Activated CD4-positive, alpha-beta T cell treated with anti-CD3 and anti-CD28 coated beads, Interleukin-2, amount 50 U/mL, for 16 hours (primary cell): ENCODE measurements around the gene KLHL29.

ENCODE experiments used
- DNase-seq: peaks from one replicate; pipeline ENCODE4 v3.0.0-alpha.2; 2020

Gene KLHL29

DNA sequence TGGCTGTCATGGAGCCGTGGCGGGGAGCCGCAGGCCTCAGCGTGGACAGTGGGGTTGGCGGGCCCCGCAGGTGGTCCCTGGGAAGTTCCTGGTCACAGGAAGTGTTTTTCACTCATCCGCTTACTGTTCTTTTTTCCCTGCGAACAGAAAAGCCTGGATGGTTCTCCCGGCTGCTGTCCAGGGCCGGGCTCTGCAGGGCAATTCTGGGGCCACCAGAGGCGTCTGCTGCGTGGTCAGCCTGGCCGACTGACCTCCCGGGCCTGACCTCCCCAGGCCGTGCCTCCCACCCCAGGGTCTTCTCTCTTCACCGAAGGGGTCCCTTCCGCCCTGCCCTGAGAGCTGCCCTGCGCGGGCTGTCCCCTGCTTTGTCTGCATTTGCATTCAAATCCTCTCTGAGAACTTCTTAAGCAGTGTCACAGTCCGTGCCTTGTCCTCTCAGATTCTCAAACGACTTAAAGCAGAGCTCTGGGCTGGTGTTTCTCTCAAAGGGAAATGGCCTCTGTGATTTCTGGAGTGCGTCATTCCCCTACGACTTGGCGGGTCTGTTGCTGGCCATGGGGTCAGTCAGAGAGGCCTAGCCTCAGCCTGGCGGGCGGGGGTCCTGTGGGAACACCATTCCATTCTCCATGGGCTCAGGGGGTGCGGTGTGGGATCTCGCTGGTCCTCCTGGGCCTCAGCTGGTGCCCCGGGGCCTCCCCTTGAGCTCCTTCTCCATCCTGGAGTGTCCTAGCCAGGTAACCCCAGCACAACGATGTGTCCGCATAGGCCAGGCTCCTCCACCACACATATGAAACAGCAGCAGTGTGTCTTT, 38.3 kb downstream of the KLHL29 start:
- no peak for DNase-seq

DNA sequence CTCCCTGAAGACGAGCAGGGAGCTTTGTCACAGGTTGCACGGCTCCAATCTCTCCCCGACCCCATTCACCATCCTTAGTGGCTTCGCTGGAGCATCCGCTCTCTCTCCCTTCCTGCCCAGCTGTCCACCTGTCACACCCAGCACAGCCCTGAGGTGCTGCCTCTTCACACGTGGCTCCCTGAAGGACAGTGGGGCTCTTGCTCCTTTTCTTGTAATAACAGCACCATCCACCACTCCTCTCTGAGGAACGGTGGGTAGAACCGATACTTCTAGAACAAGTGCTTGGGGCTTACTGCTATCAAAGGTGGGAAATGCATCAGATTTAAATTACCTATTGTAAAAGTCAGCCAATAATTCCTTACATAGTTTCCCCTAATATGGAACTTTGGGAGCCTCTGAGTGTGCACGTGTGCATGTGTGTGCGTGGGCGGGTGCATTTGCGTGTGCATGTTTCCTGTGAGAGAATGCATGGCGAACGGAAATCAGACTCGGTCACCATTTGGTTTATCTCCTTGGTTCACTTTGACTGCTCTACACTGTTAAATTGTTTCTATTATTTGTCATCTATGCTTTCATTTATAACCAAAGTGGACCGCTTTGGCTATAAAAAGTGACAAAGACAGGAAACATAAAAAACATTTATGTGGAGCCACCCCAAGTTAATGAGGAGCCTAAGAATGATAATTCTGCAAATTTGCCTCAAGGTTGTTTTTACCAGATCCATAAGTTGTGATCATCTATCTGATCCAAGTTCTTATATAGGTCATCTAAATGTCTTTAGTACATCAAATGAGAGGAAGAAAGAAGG, 39.1 kb downstream of the KLHL29 start:
- DNase-seq = no peak

DNA sequence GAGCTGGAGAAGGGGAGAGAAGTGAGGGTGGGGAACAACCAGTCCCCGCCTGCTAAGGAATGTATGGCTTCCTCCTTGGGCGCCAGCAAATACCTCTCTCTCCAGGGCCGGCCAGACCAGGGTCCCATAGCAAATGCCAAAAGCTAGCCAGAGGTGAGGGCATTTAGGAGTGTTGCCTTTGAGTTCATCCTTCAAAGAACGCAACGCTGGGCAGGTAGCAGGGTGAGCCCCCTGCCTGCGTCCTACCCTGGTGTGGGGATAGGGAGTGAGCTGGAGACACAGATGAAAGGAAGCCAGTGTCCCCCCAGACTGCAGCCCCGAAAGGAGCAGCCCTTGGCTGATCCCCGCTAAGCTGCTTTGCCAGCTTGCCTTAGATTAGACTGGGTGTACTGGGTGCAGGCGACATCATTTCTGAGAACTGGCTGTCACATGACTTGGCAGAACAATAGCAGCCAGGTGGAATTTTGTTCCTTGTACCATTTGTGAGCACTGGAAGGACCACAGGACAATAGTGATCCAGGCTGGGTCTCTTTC, 40.4 kb downstream of the KLHL29 start:
- DNase-seq = no peak

DNA sequence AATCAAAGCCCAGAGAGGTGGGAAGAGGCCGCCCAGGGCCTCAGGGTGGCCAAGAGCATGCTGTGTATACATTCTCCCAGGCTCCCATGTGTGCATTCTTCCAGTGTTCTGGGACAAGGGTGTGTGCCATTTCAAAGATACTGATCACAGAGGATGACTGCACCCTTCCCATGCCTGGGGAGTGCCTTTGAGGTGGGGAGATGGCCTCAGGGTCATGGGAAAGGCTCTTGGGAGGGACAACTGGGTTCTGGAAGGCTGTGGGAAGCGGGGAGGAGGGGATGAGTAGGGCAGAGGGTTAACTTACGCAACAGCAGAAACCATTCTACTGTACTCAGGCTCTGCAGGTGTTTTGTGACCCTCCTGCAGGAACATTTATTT, 40.9 kb downstream of the KLHL29 start:
- no peak for DNase-seq

DNA sequence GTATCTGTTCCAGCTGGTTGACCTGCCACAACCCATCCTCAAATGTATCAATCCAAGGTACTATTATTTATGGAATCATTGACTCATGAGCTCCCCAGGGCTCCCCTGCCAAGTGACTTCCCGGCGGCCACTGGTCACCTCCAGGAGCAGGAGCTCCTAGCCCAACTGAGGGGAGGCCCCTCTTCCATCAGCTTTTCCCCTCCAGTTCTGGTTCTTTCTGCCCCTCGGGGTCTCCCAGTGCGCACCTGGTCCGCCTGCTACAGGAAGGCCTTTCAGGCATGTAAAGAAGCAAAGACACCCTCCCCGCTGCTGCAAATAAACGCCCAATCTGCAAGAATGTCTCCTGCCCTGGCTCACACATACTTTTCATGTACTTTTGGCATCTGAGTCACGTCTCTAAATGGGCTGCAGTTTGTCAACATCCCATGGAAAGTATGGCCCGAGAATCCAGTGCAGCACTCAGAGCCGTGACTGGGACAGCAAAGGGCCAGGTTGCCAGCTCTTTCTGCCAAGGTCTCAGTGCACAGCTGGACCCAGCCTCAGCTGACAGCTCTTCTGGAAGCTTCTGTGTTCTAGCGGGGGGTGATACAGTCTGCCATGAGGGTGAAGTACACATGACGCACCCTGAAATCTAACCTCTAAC, 41.4 kb downstream of the KLHL29 start:
- DNase-seq = no peak

DNA sequence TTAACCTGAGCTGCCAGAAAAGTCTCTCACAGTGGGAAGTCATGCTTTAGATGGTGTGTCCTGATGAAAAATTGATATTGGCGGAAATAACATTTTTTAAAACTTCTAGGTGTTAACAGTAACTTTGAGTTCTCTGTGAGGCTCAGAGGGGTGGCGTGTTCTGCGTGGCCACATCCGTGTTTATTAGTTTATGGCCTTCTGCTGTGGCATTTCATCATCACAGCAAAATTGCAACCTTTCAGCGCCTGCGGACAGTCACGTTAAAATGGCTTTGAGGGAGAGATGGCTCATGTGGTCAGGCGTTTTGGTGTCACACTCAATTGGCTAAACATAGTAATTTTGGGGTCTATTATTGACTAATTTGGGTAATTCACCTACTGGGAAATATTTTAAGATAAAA, 42.4 kb downstream of the KLHL29 start:
- DNase-seq = no peak

DNA sequence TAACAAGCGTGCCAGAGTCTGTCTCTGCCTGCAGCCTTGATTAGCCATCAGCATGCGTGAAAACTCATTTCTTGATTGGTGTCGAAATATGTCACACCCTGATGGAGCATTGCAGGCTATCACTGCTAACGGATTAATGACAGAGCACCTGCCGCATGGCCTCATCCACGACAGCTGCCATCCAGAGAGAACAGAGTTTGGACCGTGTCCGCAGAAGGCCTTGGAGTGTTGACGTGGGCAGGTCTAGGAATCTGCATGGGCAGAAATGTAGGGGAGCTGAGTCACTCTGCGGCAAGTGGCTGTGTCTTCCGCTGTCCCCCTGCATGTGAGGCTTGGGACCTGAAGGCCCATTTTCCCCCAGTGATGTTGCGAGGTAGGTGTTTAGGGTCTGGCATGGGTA, 43.0 kb downstream of the KLHL29 start:
- no peak for DNase-seq

DNA sequence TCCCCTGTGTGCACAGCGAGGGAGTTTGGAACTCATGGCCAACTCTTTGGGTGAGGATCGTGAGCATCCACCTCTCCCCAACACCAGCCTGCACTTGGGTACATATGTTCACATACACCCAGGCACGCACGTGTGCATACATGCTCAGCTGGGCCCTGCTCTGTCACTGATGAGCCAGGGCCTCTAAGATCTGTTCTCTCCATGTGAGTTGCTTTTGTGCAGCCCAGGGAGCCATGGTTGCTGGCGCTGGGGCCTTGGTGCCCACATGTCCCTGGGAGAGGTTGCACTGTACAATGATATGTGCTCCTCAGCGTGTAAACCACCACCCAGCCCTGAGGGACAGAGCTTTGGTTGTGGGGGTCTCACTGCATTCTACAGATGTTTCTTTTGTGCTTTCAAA, 44.1 kb downstream of the KLHL29 start:
- no peak for DNase-seq

DNA sequence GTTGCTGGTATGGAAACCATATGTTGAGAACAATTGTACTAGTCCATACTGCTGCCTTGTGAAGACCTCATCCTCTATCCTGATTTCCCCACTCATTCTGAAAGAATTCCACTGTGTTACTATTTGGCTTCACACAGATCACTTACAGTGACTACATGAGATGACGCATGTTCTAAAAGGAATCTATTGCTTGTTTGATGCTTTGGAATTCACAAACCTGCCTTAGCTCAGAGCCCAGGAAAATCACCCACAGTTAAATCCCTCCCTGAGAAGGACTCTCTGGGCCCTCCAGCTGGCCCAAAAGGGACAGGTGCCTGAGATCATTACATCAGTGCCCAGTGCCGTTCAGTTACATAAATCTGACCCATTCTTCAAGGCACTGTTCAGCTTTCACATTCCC, 45.3 kb downstream of the KLHL29 start:
- no peak for DNase-seq

DNA sequence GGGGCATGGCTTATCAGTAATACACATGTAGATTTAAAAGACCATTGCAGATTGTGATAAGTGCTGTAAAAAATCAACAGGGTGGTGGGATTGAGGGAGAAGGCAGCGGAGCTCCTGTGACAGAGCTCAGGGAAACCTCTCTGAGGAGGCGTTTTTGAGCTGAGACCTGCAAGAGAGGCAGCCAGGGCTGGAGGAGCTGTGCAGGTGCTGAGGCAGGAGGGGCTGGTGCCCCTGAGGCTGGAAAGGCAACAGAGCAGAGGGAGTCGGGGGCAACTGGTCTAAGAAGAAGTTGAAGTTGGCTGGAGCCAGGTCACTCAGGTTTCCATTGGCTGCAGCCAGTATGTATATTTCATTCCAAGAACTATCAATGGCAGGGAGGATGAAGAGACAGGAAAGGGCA, 47.6 kb downstream of the KLHL29 start:
- DNase-seq = no peak

DNA sequence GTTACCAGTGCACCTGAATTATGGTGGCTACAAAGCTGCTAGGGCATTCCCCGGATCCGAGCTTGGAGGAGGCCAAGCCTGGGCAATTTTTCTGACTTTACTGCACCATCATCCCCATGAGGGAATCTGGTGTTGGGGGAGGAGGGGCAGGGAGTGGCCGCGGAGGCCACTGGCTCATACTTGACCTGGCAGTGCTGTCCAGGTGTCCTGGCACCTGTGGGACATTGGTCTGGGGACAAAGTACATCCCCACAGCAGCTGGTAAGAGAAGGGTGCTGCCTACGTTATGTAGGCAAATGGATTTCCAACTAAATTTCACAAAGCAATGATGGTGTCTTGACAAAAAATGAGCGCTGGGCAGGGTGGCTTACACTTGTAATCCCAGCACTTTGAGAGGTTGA, 48.3 kb downstream of the KLHL29 start:
- no peak for DNase-seq

DNA sequence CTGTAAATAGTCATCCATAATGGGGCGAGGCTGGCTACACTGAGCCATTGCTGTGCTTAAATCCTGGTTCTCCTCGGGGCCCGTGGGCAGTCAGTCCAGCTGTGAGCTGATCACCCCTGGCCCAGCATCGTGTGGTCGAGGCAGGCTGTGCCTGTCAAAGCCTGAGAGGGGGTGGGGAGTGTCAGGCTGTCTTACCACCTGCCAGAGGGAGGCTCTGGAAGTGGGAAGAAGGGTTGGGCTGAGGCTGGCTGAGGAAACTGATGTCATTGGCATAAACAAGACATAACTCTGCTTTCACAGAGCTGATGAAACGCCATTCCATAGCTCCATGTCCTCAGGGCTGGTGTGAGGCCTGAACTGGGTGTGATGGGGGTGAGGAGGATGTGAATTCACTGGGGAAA, 49.7 kb downstream of the KLHL29 start:
- no peak for DNase-seq

DNA sequence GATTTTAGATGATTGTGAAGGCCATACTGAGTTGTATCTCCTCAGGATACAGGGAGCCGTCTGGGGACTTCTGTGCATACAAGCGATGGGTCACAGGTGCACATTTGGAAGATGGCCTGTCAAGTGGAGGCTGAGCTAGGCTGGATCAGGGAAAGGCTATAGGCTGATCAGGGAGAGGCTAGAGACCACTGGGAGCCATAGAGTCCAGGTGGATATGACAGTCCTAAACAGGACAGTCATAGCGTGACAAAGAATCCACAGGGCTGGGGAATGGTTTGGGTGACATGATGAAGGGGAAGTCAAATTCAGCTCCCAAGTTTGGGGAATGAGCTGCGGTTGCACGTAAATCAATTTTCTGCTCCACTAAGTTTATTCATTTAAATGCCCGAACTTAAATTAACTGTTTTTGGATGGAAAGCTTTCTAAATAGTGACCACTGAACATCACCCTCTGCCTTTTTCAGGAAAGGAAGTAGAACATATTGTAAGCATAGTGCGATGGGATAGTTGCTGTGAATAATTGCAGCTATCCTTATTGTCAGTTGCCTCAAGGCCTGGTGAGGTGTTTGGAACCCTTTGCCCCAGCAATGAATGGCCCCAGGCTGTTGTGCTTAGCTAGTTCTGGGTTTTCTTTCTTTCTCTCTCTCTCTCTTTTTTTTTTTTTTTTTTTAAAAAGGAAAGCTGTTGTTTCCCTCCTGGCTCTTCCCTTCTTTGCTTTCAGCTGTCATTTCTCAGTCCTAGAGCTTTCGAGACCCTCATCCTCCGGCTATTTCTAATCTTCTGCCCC, 50.5 kb downstream of the KLHL29 start:
- no peak for DNase-seq

DNA sequence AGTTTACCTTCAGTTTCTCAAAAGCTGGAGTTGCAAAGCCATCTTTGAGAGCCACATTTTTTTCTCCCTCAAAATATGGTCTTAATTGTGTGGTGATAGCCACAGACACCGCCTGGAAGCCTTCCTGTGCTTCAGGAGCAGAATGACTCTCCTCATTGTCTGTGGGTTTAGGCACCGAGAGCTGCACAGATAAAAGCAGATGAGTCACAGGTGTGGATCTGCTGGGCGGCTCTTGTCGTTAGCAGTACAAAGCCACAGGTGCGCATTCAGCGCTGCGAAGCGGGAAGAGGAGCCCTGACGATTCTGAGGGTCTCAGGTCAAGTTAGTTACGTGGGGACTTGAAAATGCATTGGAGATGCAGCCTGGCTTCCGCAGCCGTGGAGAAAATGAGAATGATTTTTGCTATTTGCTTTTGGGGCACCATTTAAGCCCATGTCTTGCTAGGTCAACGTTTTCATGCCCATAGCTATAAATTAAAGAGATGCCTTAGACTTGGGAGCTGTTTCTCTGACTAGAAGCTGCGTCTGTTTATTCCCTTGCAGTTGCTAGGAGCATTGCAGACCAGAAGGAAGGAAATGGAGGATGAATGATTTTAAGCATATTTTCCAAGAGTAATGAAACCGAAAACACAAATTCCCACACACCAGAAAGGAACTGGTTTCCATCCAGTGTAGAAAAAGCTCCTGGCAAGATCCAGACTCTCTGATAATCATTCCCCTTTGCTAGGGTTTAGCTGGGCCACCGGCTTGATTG, 51.5 kb downstream of the KLHL29 start:
- peak; percentile 56 for DNase-seq

DNA sequence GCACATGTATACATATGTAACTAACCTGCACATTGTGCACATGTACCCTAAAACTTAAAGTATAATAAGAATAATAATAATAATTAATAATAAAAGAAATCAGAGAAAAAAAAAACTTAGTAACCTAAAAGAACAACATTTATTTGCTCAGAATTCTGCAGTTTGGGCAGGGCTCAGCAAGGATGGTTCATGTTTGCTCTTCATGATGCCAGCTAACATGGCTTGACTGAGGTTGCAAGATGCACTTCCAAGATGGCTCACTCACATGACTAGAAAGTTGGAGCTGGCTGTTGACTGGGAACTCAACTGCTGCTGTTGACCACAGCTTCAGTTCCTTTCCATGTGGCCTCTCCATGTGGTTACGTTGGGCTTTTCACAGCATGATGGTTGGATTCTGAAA, 56.4 kb downstream of the KLHL29 start:
- DNase-seq = no peak

DNA sequence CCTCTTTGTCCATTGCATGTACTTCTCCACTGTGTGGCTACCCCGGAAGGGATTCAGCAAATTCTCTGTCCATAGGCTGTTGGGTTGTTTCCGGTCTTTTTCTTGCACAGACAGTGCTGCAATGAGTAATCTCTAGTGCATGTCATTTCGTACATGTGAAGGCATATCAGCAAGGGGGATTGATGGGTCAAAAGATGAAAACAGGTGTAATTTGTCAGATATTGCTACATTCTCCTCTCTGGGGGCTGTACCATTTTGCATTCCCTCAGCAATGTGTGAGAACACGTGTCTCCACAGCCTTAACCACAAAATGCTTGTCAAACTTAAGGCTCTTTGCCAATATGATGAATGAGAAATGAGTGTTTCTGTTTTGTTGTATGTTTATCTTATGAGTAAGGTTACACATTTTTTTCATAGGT, 60.5 kb downstream of the KLHL29 start:
- DNase-seq = peak; percentile 5

DNA sequence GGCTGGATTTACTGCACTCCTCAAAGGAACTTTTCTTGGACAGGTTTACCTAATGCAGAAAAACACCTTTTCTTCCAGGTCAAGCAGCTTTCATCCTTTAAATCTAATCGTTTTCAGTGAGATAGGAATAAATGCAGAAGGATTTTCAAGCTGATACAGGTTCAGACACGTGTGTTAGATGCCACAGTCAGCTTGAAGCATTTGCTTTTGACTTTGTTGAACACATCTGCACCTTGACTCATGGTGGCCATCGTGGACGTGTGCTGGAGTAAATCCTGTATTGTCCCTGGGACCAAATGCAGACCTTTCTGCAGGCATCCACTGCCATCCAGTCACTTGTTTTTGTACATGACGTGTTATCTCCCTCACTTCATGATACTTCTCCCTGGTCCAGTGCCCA, 61.9 kb downstream of the KLHL29 start:
- no peak for DNase-seq

DNA sequence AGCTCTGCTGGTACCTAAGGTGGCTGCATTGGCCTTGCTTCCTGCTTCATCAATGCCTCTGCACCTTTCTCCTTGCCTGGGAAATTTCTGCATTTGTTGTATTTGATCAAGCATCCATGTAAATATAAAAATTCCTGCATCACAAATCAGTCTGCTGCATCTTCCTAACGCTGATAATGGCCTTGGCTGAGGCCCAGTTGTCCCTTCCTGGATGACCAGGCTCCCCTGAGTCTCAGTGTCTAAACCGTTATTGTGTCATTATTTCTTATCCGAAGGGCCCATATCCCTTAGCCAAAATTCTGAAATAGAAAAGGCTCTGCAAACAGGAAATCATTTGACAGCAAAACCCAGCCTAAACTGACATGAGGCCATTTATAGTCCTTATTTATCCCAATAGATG, 62.4 kb downstream of the KLHL29 start:
- DNase-seq = no peak

DNA sequence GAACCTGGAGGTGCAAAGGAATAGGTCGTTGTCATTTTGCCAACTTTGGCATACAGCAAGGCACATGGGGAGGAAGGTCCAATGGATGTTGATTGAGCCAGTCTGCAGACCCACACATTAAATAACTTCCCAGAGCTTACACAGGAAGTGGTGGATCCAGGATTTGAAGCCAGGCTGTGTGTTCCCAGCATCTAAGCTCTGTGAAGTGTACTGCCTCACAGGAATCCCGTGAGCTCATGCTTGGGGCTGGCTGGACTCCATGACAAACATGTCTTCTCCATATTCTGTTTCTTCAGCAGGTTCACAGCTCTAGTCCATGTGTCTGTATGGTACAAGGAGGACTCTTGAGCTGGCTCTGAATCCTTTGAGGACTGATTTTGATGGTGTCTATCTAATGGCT, 63.9 kb downstream of the KLHL29 start:
- DNase-seq = no peak

DNA sequence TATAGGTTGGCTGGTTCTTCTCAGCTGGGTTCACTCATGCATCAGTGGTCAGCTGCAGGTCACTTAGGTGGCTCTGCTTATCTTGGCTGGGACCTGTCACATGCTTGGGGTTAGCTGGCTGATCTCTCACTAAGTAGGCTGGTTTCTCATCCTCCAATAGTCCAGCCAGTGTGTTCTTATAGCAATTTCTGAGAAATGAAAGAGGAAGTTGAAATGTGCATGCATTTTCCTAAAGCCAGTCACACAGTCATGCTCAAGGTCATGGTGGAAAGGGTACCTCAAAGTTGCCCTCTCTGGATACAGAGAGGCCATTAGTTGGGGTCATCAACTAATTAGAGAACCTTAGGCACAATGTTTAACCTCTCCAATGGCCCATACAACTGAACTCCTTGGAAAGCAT, 64.4 kb downstream of the KLHL29 start:
- no peak for DNase-seq

DNA sequence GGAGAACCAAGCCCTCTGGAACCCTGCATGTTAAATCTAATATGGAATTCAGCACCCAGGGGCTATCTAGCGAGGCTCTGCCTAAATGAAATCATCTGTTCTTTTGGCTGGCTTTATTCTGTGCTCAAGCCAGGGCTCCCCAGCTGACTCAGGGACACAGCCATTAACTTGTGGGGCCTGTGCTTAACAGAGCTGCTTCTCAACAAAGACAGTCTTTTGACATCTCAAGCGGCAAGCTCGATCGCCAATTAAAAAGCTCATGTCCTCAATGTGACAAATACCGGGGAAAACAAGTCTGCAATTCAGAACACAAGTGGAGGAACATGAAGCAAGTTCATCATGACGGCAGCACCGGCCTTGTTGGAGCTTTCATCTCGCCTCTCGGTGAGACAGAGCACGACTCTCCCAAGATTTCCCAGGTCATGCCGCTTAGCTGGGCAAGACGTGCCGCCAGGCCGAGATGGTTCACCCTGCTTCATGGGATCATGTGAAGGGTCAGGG, 64.9 kb downstream of the KLHL29 start:
- no peak for DNase-seq

DNA sequence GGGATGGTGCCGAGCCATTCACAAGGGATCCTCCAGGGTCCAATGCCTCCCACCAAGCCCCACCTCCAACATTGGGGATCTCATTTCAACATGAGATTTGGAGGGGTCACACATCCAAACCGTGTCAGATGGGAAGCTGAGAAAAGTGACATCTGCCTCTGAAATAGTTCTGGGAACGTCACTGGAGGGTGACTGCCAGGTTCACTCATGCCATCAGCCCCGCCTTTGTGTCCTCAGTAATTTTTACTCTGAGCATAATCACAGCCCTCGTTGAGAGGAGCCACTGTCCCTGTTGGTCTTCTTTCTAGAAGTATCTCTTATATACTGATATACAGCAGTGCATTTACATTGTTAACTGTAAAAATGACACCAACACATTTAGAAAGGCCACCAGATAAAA, 67.4 kb downstream of the KLHL29 start:
- DNase-seq = no peak
